NCI-H2196 (cell line): Measurements from ENCODE around the gene USP30.
A peak's percentile ranks its signal among the peaks of the same experiment; 100 is the strongest.

ENCODE experiments used
- DNase-seq: peaks from one replicate; lab custom pipeline; 2025; ENCODE audit not compliant: unreplicated experiment; lab: John Stamatoyannopoulos, UW

The USP30 gene

DNA sequence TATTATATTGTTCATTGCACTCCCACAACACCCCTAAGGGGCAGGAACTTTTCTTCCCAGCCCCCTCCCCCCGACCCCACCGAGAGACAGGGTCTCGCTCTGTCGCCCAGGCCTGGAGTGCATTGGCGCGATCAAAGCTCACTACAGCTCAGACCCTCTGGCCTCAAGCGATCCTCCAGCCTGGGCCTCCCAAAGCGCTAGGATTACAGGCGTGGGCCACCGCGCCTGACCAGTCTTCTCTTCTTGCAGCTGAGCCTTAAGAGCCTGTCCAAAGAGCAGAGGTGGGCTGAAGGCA, 44.7 kb downstream of the USP30 start:
- DNase-seq: no peak

GRCh38 chr12:109097435-109098182, 45.2 kb downstream of the USP30 start, which contains the start of gene UNG:
TSS of gene UNG (plus strand) at chr12:109097597. CDS start at chr12:109097680, 83 bp downstream.
- DNase-seq: peak; percentile 96

DNA sequence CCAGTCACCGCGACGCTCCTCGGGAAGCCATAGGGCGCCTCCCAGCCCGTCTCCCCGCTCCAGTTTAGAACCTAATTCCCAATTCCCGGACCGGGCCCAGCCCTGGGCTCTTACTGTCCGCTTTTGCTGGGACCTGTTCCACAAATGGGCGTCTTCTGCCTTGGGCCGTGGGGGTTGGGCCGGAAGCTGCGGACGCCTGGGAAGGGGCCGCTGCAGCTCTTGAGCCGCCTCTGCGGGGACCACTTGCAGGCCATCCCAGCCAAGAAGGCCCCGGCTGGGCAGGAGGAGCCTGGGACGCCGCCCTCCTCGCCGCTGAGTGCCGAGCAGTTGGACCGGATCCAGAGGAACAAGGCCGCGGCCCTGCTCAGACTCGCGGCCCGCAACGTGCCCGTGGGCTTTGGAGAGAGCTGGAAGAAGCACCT, 45.8 kb downstream of the USP30 start:
- no peak for DNase-seq

- peak; percentile 37 for DNase-seq
Observed at GRCh38 chr12:109098651-109099050, 46.3 kb downstream of the USP30 start.

DNA sequence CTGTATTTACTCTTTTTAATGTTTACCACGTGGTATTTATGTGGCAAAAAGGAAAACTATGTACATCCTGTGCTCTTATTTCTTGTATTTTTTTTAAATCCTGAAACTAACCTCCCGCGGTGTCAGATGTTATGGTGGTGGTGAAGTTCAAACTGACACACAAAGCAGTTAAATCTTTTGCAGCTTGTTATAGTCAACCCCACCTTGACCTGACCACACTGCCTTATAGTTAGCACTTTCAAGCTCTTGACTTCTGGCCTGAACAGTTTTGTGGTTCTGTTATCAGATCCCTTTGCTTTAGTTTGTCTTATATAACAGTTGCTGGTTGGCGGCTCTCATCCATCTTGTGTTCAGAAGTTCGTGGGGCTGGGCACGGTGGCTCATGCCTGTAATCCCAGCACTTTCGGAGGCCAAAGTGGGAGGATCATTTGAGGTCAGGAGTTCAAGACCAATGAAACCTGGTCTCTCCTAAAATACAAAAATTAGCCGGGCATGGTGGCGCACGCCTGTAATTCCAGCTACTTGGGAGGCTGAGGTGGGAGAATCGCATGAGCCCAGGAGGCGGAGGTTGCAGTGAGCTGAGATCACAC, 47.1 kb downstream of the USP30 start:
- no peak for DNase-seq

- no peak for DNase-seq
Observed at GRCh38 chr12:109100741-109101140, 48.4 kb downstream of the USP30 start.

DNA sequence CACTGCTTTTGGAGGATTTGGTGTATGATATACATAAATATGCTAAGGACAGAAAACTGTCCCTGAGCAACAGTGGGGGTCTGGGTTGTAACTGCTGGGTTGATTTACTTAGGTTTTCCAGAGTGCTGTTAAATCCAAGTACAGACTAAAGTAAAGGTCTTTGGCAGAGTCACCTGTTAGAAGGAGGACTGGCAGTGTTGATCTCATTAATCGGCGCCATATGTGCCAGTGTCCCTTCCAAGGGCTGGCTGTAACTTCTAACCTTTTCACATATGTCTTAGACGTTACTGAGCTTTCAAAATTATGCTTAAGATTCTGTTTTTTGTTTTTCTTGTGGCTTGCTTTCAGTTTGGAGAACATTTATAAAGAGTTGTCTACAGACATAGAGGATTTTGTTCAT, 50.1 kb downstream of the USP30 start:
- no peak for DNase-seq

GRCh38 chr12:109105176-109105575, 52.8 kb downstream of the USP30 start:
- no peak for DNase-seq

GRCh38 chr12:109109746-109110350, 57.5 kb downstream of the USP30 start:
- no peak for DNase-seq

DNA sequence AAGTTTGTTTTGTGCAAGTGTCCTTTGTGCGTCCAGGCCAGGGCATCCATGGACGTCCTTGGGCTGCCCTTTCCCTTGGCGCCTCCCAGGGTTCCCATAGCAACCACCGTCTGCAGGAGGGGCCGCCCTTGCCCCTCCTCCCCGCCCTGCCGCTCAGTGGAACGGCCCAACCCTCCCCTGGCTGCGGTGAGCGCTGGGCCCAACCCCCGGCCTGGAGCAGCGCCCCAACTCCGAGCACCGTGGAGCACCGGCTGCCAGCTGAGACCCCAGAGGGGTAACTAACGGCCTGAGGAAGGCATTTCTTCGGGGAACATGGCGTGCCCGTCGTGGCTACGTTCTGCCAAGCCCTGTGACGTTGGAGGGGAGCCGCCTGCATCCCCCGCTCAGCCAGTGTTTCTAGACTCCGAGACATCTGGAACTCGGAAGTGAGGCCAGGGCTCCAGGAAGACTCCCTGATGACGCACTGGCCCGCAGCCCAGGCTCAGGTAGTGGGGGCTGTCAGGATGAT, 58.7 kb downstream of the USP30 start:
- peak; percentile 91 for DNase-seq

DNA sequence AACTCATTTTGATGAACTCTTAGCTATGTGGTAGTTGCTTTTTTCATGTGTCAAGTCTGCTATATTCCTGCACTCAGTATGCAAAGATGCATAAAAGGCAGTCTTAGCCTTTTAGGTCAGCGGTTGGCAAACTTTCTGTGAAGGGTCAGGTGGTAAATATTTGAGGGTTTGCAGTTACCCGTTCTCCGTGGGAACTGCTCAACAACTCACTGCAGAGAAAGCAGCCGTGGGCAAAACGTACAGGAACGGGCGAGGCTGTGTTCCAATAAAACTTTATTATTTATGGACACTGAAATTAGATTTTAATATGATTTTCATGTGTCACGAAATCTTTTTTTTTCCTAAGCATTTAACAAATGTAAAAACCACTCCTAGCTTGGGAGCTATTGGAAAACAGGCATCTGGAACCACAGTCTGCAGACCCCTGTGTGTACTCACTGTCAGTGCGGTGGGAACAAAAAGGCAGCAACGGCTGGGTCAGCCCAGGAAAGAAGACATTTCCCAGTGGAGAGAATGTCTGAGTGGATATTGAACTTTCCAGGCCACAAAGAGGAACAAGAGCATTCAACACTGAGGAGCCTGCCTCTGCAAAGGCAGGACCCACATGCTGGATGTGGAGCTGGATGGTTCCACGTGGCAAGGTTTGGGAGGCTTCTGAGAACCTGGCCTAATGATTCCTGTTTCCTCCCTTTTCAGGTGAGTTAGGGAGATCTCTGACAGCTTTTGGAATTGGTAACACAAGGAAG, 60.5 kb downstream of the USP30 start:
- no peak for DNase-seq

DNA sequence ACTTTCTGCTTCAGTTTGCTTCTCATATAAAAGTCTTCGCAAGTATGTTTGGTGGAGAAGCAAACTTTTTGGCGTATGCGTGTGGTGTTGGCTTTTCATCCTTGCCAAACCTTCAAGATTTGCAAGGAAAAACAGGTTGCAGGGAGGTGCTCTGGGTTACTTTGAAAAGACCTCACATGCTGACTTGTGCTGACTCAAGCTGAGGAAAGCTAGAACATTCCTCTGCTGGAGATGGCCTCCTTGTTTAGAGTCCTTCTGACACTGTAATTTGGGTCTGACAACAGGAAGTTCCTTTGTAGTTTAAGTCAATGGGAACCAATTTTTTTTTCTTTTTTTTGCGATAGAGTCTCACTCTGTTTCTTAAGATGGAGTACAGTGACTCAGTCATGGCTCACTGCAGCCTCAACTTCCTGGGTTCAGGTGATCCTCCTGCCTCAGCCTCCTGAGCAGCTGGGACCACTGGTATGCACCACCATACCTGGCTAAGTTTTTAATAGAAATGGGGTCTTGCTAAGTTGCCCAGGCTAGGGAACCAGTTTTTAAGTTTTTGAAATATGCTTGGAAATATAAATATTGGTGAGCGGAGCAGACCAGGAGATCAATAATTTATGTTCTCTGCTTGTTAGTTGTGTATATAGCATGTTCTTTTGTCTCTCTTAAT, 61.4 kb downstream of the USP30 start:
- DNase-seq: no peak

DNA sequence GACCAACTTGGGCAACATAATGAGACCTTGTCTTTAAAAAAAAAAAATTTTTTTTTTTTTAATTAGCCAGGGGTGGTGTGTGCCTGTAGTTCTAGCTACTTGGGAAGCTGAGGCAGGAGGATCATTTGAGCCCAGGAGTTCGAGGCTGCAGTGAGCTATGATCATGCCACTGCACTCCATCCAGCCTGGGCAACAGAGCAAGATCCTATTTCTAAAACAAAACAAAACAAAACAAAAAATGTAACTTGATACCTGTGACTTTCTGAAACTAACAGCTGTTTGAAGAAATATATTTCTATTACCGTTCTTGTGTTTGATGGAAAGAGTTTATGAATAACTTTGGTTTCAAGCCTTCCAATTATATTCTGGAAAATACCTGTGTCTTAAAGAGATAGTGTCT, 62.3 kb downstream of the USP30 start:
- no peak for DNase-seq

DNA sequence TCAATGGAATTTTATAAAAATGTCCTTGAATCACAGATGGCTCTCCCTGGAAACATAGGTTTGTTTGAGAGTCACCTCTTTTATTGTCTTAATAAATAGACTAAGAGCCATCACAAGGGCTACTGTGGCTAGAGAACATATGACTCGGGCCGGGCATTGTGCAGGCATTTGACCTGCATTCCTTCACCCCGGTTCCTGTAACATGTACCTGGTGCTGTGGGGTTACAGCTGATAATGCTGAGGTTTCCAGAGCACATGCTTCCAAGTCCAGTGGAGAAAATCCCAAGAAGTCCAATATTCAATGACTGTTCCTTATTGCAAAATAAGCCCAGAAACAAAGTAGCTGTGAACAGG, 63.0 kb downstream of the USP30 start:
- no peak for DNase-seq

- DNase-seq: no peak
Observed at GRCh38 chr12:109115758-109116610, 63.6 kb downstream of the USP30 start, which contains the start of gene ACACB. TSS of gene ACACB (plus strand) at chr12:109116587. CDS start at chr12:109139406, 22,819 bp downstream.

GRCh38 chr12:109116611-109116949, 64.2 kb downstream of the USP30 start:
- DNase-seq: no peak

- no peak for DNase-seq
Observed at GRCh38 chr12:109120095-109120494, 67.7 kb downstream of the USP30 start.

GRCh38 chr12:109120557-109120956, 68.2 kb downstream of the USP30 start:
- DNase-seq: no peak

- no peak for DNase-seq
Observed at GRCh38 chr12:109121346-109121880, 69.0 kb downstream of the USP30 start.
